GM18517 (cell line): ENCODE data around the gene FBXO2.
"Not testable (repeated sequence)": the region's sequence is repeated elsewhere in the genome, so short reads cannot be mapped to it uniquely, and the experiment has no call there.

ENCODE experiments used
- ATAC-seq: cut with Tn5 transposase; IDR thresholded peaks from one replicate; pipeline ENCODE4 v1.9.1; 2021; ENCODE audit warnings: mild to moderate bottlenecking, moderate library complexity; ENCODE audit not compliant: unreplicated experiment

The FBXO2 gene

DNA sequence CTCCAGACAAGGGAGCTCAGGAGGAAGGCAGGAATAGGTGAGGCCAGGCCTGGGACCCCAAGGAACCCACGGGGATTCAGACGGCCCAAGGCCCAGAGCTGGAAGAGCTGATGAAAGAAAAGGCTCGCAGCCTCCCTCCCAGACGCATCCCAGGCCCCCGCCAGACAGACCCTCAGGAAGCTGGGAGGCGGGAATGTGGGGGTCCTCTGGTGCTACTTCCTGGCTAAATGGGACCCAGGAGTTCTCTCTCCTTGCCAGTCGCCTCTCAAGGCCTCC lies 430 bp downstream of the FBXO2 start:
- no peak for ATAC-seq

GRCh38 chr1:11653101-11653860 lies 948 bp downstream of the FBXO2 start:
- no peak for ATAC-seq

GRCh38 chr1:11652203-11652780 lies 1.9 kb downstream of the FBXO2 start:
- ATAC-seq = no peak

- ATAC-seq = no peak
Measured at GRCh38 chr1:11651017-11651416, 3.2 kb downstream of the FBXO2 start.

DNA sequence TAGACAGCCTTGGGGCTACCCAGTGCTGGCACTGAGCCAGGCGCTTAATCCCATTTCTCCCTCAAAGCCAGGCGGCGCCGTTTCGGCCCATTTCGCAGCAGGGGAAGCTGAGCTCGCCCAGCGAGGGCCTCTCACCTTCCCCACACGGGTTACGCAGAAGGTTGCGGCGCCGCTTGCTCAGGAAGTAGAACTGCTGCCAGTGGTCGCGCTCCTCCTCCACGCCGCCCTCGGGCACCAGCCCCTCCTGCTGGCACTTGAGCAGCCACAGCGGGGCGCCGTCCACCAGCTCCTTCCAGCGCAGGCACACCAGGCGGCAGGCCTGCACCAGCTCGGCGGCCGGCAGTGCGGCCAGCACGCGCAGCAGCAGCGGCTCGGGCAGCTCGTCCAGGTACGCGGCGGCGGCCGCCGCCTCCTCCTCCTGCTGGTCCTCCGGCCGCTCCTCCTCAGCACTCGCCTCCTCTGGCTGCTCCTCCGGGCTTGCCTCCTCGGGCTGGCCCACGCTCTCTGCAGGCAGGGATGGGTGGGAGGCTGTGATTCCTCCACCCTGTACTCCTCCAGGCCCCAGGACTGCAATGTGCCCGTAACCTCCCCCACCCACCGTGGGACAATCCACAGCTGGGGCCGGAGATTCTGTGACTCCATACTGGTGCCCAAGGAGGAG lies 3.8 kb downstream of the FBXO2 start:
- ATAC-seq = no peak

DNA sequence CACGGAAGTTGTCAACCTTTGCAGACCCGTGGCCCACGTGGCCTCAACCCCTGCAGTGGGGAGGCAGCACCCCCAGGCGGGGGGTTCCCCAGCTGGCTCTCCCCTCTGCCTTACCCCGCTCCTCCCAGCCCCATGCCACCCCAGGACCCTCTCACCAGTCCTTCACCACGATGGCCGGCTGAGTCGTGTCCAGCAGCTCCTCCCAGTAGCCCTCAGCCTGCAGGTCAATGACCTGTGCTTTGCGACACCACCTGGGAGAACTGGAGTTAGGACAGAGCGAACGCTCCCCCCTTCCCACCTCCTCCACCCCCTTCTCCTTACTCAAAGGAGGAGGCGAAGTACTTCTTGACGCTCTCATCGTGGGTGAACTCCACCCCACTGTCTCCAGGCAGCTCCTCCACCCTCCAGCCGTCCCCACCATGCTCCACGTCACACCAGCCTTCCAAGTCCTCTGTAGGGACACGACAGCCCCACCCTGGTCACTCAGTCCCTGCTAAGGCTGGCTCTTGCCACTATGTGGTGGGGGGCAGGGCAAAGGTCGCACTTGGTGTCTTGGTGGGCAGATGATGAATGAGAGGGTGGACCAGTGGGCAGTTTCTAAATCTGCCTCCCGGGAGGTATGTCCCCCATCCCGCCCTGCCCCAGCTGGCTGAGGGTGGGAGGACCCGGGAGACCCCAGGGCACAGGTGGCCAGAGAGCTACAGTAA lies 4.5 kb downstream of the FBXO2 start:
- ATAC-seq = no peak

GRCh38 chr1:11649237-11649623 lies 5.0 kb downstream of the FBXO2 start:
- no peak for ATAC-seq

DNA sequence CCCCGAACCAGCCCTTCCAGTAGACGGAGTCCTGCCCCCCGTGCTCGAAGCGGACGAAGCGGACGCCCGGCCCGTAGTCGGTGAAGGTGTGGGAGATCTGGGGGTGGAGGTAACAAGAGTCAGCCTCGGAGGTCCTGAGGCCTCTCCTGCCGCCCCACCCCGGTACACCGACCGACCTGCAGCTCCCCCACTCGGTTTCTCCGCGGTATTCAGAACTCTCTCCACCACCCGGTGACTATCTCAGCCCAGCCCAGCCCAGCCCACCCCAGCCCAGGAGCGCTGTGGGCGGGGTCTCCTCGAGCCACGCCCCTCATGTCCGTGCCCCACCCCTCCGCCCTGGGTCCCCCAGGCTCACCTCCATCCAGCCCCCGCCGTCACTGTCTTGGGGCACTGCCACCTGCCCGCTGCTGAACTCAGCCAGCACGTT lies 5.5 kb downstream of the FBXO2 start:
- no peak for ATAC-seq

DNA sequence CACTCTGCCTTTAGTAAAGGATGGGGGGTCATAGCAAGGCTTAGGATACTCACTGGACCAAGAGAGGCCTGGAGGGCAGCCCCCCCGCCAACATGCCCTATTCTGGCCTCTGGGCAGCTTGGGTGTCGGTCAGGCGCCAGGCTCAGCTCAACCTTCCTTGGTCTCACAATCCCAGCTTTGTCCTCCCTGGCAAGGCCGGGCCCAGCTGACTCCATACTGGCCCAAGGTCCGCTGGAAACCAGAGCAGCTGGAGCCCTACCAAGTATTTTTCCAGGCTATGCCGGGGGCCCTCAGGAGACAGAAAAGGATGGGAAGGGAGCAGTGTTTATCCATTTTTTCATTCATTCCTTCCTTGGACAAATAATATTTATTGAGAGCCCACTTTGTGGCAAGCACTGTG lies 6.2 kb downstream of the FBXO2 start:
- no peak for ATAC-seq

- ATAC-seq = no peak
Measured at GRCh38 chr1:11647333-11647732, 6.9 kb downstream of the FBXO2 start.

DNA sequence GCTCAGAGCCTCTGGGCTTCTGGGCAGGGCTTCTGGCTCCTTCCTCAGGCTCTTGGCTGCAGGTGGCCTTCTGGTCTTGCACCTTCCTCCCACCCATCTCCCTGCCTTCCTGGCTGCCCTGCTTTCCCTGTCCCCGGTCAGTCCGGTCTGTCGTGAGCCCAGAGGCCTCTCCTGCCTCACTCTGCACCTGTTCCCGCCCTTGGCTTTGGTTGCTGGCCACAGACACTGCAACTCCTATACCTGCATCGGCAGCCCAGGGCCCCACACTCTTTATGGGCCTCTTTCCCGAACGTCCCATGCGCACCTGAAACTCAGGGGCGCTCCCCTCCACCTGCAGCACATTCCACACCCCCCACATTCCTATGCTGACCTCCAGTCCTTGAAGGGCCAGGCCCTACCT lies 7.9 kb downstream of the FBXO2 start:
- ATAC-seq = no peak

- ATAC-seq = no peak
Measured at GRCh38 chr1:11645670-11646265, 8.5 kb downstream of the FBXO2 start.

DNA sequence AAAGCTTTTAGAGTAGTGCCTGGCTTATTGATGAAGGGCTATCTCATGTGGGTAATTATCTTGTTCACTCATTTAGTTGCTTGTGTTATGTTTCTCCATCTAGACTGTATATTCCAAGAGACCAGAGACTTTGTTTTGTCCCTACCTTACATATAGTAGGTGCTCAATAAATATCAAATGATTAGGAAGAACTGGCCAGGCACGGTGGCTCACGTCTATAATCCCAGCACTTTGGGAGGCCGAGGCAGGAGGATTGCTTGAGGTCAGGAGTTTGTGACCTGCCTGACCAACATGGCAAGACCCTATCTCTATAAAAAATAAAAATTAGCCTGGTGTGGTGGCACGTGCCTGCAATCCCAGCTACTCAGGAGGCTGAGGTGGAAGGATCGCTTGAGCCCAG lies 9.0 kb downstream of the FBXO2 start:
- ATAC-seq = no peak

DNA sequence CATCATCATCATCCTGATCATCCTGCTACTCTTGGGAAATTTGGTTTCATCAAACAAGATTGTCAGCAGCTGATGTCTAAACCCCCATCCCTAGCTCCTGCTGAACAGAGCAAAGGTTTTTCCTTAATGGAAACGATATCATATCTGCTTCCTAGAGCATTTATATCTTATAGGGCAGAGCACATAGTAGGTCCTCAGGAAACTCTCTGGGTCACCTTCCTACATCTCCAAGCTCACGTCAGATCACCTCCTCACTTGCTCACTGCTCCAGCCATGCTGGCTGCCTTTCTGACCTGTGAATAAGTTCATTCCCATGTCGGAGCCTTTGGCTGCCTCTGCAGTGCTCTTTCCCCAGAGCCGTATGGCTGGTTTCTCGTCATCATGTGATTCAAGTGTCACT lies 10.4 kb downstream of the FBXO2 start:
- ATAC-seq = no peak

GRCh38 chr1:11642418-11643017 lies 11.7 kb downstream of the FBXO2 start:
- not testable (repeated sequence) for ATAC-seq

GRCh38 chr1:11641776-11642305 lies 12.4 kb downstream of the FBXO2 start:
- ATAC-seq = no peak

DNA sequence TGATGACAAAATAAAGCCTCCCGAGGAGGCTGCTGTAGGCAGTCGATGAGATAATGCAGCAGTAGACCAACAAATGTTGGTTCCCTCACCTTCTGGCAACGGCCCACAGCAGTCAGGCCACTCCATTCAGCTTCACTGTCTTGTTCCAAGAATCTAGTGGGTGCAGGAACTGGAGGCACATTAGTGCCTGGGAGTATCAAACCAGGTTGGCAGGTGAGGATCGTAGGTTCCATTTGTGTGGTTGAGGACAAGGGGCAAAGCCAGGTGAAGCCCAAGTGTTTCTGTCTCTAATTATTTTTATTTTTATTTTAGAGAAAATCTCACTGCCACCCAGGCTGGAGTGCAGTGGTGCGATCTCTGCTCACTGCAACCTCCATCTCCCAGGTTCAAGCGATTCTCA lies 13.3 kb downstream of the FBXO2 start:
- ATAC-seq = no peak

- no peak for ATAC-seq
Measured at GRCh38 chr1:11640101-11640500, 14.1 kb downstream of the FBXO2 start.

DNA sequence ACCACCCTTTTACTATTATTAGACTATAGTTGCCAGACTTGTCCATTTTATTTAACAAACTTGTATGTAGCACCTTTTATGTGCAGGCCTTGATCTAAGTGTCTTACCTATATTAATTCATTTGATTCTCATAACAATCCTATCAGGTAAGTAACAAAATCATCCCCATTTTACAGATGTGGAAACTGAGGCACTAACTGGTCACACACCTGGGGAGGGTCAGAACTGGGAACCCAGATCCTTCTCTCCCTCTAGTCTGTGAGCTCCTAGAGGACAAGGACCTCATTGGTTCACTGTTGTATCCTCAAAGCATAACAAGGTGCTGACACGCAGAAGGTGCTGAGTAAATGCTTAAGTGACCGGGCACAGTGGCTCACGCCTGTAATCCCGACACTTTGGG lies 14.9 kb downstream of the FBXO2 start:
- ATAC-seq = no peak

GRCh38 chr1:11638121-11638520 lies 16.1 kb downstream of the FBXO2 start:
- no peak for ATAC-seq
